Gastroesophageal sphincter (tissue), 3 donors: ENCODE data around the gene LTBP2.

Experiments
- EP300 ChIP-seq: sonication (generic); formaldehyde crosslinking; IDR thresholded peaks from one replicate; pipeline ENCODE4 v1.6.1; 2017; ENCODE audit warnings: antibody characterized with exemption, mild to moderate bottlenecking
- POLR2AphosphoS5 ChIP-seq: sonication (generic); formaldehyde crosslinking; IDR thresholded peaks from one replicate; pipeline ENCODE4 v1.6.1; 2017; ENCODE audit warnings: antibody characterized with exemption
- TF ChIP-seq, protein P1 (sequence below), 4 experiments: fragments of 200-600 bp in 2 of 4; fragments of 450-650 bp in 2 of 4; sonication (generic) in 1 of 4; IDR thresholded peaks; one replicate each; pipeline ENCODE4 v1.5.1; 2017 to 2019; ENCODE audit warnings: antibody characterized with exemption in 4 of 4, mild to moderate bottlenecking in 2 of 4, moderate library complexity in 2 of 4

DNA sequence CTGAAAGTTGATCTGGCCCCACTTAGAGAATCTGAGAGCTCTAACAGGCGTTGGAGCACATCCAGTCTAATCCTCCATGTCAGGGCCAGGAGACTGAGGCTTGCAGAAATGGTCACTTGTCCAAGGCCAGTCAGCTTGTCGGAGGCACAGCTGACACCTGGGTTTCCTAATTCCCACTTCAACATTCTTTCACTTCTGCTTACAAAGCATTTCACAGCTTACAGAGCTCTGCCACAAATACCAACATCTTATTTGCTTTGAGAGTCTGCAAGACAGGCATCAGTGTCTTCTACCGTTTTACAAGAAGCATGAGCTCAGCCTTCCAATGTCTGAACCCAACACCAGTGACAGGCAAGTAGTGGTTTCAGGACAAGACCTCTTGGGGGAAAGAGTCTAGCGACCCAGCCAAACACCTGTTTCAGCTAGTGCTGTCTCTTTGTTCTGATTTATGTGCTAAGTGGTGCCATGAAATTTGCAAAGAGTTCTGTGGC is 86.6 kb downstream of the LTBP2 start:
- TF ChIP-seq, protein P1, sequence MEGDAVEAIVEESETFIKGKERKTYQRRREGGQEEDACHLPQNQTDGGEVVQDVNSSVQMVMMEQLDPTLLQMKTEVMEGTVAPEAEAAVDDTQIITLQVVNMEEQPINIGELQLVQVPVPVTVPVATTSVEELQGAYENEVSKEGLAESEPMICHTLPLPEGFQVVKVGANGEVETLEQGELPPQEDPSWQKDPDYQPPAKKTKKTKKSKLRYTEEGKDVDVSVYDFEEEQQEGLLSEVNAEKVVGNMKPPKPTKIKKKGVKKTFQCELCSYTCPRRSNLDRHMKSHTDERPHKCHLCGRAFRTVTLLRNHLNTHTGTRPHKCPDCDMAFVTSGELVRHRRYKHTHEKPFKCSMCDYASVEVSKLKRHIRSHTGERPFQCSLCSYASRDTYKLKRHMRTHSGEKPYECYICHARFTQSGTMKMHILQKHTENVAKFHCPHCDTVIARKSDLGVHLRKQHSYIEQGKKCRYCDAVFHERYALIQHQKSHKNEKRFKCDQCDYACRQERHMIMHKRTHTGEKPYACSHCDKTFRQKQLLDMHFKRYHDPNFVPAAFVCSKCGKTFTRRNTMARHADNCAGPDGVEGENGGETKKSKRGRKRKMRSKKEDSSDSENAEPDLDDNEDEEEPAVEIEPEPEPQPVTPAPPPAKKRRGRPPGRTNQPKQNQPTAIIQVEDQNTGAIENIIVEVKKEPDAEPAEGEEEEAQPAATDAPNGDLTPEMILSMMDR (IDR thresholded peaks at IDR 0.05) = no peak
- no peak for TF ChIP-seq POLR2AphosphoS5
- TF ChIP-seq EP300 = no peak
